Suprapubic skin (tissue), 4 donors: ENCODE results near the gene RASL10A.

Source experiments
- CTCF ChIP-seq, 2 donors: fragments of 200-600 bp in 1 of 2; fragments of 450-650 bp in 1 of 2; sonication (generic) in 1 of 2; IDR thresholded peaks; one replicate each; pipeline ENCODE4 v1.5.1; 2016 to 2019; ENCODE audit warnings: antibody characterized with exemption in 2 of 2, mild to moderate bottlenecking in 1 of 2, moderate library complexity in 1 of 2
- EP300 ChIP-seq: sonication (generic); formaldehyde crosslinking; IDR thresholded peaks from one replicate; pipeline ENCODE4 v1.6.1; 2017; ENCODE audit warnings: antibody characterized with exemption
- POLR2A ChIP-seq, 2 donors: fragments of 450-650 bp; IDR thresholded peaks; one replicate each; pipeline ENCODE4 v1.6.1; 2017; ENCODE audit warnings: antibody characterized with exemption in 2 of 2, mild to moderate bottlenecking in 2 of 2, moderate library complexity in 2 of 2
- POLR2AphosphoS5 ChIP-seq, 3 donors: sonication (generic); formaldehyde crosslinking; IDR thresholded peaks; one replicate each; pipeline ENCODE4 v1.6.1; 2017; ENCODE audit warnings: antibody characterized with exemption in 3 of 3

- TF ChIP-seq CTCF (IDR thresholded peaks at IDR 0.05), result no peak
- TF ChIP-seq POLR2A (IDR thresholded peaks at IDR 0.05), result no peak
- TF ChIP-seq POLR2AphosphoS5 (IDR thresholded peaks at IDR 0.05), result no peak
- TF ChIP-seq EP300, result no peak
These were observed 45.6 kb downstream of the RASL10A start for GRCh38 chr22:29269731-29270474.
